ENCODE measurements around the gene CD81.

CD81 gene

DNA sequence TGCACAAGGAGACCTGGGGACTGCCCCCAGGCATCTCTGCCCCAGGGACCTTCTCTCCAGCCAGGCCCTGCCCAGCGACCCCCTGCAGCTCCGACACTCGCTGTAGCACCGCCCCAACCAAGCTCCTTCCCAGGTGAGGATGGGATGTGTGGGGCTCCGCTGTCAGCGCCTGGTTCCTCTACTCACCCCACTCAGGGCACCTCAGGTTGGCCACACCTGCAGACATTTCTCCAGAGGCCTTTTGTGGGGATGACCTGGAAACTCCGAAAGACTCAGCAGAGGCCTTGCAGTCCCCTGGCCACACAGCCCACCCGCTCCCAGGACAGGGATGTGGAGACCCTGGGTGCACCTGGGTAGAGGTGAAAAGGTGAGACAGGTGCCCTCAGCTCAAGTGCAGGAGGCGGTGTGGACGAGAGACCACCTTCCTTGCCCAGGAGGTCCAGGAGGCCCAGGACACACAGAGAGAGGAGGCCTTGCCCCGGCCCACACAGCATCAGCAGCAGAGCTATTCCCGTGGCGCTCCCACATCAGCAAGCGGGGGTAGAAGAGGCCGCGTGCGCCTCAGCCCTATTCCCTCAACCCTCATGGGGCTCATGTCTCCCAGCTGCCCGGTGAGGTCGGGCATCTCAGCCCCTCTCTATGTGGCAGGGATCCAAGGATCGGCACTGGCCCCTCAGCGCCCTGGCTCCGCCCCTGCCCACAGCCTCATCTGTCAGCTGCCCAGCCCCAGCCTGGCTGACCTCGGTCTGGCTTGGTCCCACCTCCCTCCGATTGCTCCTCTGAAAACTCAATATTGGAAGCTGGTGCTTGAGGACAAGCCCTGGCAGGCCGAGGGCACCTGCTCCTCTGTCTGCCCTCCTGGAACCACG, 46.3 kb downstream of the CD81 start:
- no peak for DNase-seq

DNA sequence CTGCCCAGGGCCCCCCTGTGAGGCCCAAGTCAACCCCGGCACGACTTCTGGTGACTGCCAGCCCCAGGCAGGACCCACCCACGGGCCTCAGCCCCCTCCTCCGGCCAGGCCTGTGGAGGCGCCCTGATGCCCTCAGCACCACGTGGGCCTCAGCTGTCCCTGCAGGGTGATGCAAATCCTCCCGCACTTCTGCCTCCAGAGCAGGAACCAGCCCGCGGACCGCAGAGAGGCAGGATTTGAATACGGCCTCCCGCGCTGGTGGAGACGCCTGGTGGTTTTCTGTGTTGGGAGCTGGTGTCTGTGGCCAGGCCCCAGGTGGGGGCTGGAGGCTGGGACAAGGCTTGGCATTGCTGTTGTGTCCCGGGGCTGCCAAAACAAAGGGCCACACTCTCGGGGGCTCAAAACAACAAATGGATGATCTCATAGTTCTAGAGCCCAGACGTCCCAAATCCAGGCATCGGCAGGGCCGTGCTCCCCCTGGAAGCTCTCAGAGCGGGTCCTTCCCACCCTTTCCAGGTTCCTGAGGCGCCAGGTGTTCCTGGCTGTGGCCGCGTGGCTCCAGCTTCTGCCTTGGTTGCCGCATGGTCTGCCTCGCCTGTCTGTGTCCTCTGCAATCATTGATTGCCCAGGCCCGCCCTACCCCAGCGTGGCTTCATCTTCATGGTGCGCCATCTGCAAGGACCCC, 47.8 kb downstream of the CD81 start:
- DNase-seq: no peak

DNA sequence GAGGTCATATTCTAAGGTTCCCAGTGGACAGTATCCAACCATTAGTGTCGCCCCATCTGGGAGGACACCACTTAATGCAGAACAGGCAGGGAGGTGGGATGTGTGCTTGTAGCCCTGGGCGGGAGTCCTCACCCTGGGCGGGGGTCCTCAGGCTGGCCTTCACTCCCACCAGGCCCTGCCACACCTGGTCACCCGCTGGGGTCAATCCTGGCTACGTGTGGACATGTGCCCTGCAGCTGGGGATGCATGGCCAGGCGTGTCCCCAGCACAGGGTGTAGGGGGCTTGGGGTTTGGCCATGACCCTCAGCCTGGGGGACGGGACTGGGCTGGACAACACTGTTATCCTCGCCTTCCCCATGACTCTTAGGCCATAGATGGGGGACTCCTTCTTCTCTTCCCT, 48.4 kb downstream of the CD81 start:
- DNase-seq: no peak

DNA sequence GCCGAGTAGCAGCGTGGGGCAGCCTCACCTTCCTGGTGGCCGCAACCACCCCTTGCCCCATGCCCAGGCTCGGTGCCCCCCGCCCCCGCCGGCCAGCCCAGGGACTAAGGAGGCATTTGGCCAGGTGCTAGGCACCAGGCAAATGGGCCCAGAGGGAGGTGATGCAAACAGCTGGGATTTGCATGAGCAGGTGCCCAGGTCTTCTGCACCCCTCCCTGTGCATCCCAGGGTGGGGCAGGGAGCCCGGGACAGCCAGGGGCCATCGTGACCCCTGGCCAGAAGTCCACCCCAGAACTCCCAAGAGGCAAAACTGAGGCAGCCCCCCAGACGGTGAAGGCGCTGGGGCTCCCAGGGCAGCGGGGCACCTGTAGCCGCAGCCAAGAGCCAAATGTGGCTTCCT, 49.1 kb downstream of the CD81 start:
- no peak for DNase-seq

DNA sequence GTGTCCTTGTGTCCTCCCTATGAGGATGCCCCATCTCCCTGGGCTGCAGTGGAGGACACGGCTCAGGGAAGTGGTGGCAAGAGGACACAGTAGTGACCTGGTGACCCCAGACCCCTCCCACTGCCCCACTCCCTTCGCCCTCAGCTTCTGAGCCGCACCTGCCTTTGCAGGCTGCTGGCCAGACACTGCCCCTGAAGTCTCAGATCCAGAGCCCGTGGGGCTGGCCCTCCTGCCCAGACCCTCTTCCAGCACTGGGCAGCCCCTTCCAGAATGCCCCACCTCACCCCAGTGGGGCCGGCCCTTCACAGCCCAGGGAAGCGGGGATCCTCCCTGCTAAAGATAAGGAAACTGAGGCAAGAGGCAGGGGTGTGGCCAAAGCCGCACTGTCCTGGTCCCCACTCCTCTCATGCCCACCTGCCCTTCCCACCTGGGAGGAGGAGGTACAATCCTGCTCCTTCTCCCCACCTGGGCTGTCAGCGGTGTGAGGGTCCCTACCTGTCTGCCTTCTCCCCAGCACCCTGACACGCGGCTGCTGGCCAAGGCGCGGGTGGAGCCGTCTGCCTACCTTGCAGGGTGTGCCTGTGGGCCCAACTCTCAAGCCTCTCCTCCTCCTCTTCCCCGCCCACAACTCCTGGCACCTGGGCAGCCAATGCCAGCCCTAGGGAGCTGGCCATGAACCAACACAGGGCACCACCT, 49.9 kb downstream of the CD81 start:
- no peak for DNase-seq

DNA sequence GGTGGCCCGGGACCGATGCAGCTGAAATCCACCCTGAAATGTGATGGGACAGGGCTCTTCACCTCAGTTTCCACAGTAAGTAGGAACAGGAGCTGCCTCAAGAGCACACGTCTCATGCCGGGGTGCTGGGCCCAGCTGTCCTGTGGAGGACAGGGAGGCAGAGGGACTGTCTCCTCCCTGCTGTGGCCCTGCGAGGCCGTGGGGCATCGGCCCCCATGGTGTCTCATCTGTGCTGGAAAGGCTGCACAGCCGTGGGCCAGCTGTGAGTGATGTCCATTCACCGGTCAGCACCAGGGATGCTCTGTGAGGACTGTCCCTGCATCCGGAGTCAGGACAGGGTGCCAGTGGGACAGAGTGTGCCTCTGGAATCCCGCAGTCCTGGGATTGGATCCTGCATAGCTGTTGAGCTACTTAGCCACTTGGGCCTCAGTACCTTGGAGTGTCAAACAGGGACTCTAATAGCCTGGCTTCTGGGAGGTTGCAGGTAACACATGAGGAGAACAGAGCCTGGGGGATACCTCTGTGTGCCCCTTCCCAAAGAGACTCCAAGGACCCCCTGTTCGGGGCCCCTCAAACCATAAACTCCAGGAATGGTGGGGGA, 50.7 kb downstream of the CD81 start:
- no peak for DNase-seq

DNA sequence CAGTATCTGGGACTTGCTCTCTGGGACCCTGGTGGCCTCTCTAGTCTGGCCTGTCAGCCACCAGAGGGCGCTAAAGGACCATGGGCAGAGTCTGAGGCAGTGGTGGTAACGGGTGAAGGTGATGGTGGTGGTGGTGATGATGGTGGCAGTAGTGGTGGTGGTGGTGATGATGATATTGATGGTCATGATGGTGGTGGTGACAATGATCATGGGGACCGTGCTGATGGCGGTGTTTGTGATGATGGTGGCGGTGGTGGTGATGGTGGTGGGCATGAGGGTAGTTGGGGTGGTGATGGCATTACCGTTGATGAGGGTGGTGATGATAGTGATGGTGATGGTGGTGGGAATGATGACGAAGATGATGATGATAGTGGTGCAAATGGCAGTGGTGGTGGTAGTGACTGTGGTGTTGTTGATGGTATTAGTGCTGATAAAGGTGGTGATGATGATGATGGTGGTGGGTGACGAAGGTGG, 51.2 kb downstream of the CD81 start:
- DNase-seq: peak in 1 of 2 experiments; percentile 27

DNA sequence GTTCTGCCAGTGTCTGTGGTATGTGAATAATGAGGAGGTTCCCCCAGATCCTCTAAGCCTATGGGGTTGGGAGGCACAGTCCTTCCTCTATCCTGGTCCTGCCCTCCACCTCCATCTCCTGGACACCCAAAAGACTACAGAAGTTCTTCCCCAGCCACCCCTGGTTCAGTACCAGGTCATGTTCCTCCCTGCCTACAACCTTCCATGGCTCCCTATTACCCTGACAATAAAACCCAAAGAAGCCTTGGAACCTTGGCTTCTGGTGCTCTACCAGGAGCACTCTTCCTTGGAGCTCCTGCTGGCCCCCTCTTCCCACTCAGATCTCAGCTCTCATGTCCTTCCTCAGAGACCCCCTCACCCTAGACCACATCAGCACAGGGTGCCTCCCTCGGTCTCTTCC, 54.3 kb downstream of the CD81 start:
- DNase-seq: no peak

DNA sequence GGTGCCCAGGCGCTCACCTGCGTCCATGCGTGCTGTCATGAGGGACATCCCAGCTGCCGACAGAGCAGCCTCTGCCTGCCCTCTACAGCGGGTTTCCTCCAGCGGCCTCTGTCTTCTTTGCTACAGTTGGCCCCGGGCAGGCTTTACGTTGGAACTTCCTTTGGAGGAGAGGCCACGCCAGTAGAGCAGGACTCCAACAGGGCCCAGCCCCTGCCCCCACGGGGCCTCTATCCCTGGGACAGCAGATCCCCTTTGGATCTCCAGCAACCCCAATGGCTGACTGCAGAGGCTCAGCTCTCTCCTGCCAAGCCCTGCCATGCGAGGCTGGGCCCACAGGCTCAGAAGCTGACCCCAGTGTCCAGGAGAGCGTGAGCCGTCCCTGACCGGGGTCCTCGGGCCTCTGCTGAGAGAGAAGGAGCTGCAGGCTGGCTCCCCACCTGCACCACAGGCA, 55.1 kb downstream of the CD81 start:
- no peak for DNase-seq

DNA sequence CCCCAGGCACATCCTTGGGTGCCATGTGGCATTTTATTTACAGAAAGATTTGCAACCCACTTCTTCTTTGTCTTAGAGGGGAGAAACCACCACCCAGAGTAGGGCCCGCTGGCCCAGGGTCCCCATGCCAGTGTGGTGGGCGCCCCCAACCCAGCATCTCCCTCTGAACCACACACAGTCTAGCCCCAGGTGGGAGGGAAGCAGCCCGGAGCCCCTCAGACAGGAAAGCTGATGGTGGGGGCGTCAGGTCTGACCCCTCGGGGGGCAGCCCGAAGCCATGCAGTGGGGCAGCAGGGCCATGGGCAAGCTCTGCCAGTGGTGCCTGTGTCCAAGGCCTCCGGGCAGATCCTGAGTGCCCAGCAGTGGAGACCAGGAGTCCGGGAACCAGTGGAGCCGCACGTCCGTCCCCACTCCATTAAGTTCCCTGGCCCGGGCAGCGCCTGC, 55.5 kb downstream of the CD81 start:
- DNase-seq: no peak

DNA sequence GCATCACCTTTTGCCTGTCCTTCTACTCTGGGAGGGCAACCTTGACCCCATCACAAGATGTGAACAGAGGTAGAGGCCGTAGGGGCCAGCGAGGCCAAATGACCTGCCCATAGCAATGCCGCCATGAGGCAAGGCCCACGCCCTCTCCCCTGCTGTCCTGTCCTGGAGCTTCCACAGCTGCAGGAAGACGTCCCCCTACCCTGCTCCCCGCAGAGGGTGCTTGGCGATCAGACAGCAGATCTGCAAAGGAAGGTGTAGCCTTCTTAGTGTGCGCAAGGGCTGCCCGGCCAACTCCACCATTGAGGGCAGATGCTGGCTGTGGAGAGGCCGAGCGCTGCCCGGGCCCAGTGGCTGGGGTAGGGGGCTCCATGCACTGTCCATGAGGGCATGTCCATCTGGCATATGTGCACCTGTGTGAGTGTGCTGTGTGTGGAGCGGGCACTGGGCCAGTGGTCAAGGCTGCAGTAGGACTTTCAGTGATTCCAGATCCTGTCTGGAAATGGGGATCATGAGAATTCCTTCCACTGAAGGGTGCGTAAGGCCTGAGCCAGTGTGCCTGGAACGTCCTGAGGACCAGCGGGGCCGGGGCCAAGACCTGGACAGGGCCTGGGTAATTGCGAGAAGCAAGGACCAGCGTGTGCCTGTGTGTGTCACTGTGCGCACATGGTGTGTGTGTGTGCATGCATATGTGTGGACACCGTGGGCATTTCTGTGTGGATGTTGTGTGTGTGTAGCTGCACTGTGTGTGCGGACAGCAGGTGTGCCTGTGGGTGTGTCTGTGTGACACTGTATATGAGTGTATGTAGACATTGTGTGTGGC, 56.2 kb downstream of the CD81 start:
- no peak for DNase-seq

DNA sequence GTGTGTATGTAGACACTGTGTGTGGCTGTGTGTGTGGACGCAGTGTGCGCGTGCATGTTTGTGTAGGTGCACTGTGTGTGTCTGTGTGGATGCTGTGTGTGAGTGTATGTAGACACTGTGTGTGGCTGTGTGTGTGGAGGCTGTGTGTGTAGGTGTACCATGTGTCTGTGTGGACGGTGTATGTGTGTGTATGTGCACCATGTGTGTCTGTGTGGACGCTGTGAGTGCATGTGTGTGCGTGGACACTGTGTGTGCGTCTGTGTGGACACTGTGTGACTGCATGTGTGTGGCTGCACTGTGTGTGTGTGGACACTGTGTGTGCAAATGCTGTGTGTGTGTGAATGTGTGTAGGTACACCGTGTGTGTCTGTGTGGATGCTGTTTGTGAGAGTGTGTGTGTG, 56.9 kb downstream of the CD81 start:
- no peak for DNase-seq

DNA sequence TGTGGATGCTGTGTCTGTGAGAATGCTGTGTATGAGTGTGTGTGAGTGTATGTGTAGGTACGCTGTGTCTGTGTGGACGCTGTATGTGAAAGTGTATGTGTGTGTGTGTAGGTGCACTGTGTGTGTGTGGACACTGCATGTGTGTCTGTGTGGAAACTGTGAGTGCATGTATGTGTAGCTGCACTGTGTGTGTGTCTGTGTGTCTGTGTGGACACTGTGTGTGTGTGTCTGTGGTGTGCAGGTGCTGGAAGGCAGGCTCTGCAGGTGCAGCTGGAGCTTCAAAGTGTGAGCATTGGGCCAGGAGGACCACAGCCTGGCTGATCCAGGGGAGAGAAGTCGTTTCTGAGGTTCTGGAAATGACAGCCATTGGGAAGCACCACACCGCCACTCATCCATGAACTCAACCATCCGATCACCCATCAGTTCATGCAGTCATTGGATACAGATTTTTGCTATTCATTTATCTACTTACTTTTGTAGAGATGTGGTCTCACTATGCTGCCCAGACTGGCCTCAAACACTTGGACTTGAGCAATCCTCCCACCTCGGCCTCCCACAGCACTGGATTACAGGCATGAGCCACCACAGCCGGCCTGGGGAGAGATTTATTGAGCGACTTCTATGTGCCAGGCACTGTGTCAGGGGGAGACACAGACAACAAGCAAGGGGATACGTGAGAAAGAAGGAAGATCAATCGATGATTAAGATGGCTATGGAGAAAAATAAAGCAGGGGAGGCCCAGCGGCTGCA, 57.6 kb downstream of the CD81 start:
- no peak for DNase-seq

DNA sequence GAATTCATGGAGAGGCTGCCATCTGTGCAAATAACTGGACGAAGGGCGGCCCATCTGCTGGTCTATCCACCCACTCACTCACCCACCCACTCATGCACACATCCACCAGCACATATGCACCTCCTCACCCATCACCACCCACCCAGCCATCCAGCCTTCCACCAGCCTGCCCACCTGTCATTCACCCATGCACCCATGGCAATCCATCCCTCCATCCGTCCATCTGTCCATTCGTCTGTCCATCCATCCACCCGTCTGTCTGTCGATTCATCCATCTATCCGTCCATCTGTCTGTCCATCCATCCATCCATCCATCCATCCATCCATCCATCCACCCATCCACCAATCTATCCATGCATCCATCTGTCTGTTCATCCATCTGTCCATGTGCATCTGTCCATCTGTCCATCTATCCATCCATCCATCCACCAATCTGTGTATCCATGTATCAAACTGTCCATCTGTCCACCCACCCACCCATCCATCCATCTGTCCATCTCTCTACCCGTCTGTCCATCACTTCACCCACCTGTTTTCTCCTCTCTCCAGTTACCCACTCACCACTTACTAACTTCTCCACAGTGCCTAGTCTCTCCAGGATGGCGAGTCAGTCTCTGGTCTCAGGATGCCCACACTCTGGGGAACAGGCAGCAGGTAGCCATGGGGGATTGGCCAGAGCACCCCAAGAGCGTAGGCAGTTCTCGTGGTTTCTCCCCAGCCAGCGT, 58.3 kb downstream of the CD81 start:
- DNase-seq: no peak

DNA sequence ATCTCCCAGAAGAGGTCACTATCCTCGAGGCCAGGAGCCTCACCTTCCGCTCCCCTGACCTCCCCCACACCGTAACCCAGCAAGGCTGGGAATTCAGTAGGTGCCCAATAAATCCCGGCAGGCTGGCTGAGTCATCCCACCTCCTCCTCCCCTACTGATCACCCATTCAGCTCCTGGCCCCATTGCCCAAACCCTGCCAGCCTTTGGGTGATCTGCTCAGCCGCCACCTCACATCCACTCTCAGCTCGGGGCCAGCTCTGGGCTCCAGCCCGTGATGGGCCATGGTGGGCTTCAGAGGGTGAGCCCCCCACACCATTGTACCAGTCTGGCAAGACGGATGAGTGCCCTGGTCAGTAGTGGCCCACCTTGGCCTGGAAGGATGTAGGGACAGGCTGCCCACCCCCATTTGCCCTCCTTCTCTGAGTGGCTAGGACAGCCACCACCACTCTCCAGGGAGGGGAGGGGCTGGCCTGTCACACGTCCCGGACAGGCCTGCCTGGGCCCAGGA, 59.0 kb downstream of the CD81 start:
- no peak for DNase-seq

DNA sequence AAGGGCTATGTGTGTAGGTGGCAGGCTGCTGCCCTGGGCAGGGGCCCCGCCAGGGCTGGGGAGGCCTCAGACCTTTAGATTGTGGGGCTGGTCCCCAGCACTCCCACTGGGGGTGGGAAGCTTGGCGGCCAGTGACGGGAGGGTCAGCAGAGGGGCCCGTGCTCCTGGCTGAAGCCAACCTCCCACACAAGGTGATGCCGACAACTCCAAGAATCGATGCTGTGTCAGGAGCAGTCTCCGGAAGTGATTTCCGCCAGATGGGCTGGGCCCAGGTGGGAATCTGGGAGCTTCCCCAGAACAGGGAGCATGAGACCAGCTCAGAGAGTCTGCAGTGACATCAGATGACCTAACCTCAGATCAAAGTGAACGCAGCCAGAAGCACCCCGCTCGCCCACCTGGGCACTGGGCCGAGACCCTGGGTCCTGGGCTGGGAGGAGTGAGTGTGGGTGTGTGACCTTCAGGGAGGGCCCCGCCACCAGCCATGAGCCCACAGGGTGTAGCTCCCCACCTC, 59.5 kb downstream of the CD81 start:
- no peak for DNase-seq

DNA sequence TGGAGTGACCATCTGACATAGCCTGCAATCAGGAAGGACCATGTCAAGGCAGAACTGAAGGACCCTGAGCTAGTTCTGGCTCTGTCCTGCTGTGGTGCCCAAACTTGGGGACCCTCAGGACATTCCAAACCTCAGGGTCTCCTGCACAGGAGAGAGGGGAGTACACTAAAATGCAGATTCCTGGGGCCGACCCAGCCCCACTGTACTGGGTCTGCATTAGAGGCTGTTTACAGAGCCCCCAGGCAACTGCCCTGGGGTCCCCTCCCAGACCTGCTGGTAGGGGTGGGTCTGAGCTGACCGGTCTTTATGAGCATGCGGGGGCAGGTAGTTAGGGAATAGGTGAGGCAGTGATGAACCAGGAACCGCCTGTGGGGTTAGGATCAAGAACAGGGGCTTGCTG, 60.4 kb downstream of the CD81 start:
- DNase-seq: no peak

DNA sequence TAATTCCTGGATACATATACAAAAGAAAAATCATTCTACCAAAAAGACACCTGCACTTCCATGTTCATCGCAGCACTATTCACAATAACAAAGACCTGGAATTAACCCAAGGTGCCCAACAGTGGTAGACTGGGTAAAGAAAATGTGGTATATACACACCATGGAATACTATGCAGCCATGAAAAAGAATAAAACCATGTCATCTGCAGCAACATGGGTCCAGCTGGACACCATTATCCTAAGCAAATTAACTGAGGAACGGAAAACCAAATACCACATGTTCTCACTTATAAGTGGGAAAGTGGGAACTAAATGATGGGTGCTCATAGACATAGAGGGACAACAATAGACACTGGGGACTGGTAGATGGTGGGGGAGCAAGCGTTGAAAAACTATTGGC, 62.7 kb downstream of the CD81 start:
- DNase-seq: no peak

DNA sequence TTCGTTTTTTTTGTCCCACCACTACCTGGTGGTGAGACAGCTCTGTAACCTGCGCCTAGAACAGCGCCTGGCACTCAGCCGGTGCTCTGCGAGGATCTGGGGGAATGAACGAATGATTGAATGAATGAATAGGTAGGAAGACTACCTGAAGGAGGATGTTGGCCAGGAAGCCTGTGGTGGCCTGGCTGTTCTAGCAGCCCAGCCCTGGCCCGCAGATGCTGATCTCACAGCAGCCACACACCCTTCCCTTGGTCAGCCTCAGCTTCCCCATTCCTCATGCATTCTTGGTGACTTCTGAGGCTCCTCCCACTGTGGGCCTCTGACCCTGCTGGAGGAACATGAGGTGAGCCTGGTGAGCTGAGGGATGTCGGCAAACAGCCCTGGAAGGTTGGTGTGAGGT, 63.5 kb downstream of the CD81 start:
- no peak for DNase-seq

DNA sequence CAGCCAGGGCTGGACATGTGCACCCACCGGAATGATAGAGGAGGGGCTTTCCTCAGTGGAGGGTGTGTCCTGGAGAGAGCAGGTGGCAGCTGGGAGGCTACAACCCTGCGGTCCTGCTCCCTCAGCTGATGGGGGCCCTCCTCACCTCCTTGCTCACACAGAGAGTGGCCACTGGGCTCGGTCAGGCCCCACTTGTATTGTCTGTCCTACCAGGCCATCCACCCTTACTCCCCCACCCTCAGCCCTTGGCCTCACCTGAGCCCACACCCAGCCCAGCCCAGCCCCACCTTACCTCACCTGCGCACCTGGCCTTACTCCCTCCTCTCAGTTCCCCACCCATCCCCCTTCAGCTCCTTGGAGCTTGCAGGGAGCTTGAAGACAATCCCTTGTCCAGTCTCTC, 64.1 kb downstream of the CD81 start:
- DNase-seq: no peak

All from SW 1271 (cell line).